OCI-LY7 (cell line): ENCODE data around the gene EVA1B.
A peak's percentile ranks its signal among the peaks of the same experiment; 100 is the strongest.

Source experiments
- CTCF ChIP-seq: fragments of 200-600 bp; sonication (generic); conservative IDR thresholded peaks from 2 replicates; pipeline ENCODE4 v1.5.1; 2014; ENCODE audit warnings: mild to moderate bottlenecking, antibody characterized with exemption, low read length, moderate library complexity, mixed read lengths
- EZH2phosphoT487 ChIP-seq: fragments of 200-600 bp; sonication (generic); IDR thresholded peaks from 2 replicates; pipeline ENCODE4 v1.6.1; 2018; ENCODE audit warnings: low read depth, borderline replicate concordance, mild to moderate bottlenecking, mixed run types, antibody characterized with exemption, low read length, moderate library complexity, mixed read lengths

- peak; percentile 33; the same call in 1 of the 2 replicates for TF ChIP-seq CTCF
- TF ChIP-seq EZH2phosphoT487: no peak
Observed at GRCh38 chr1:36366091-36366661, 42.7 kb upstream of the EVA1B start.
